CD1c-positive myeloid dendritic cell (primary cell): ENCODE data around the gene GRB10.
A peak's percentile ranks its signal among the peaks of the same experiment; 100 is the strongest.

Experiments
- DNase-seq: peaks from one replicate; pipeline ENCODE4 v3.0.0-alpha.2; 2016; ENCODE audit errors: extremely low spot score

The GRB10 gene

DNA sequence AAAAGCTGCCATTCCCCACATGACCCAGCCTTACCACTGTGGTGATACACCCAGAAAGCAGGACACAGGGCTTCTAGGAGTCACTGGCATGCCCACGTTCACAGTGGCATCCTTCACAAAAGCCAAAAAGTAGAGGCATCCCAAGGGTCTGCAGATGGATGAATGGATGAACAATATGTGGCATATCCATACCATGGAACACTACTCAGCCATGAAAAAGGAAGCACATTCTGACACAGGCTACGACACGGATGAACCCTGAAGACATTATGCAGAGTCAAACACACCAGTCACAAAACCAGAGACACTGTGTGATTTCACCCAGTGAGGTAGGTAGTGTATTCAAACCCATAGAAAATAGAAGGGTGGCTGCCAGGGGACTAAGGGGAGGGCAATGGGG lies 112.8 kb downstream of the GRB10 start:
- no peak for DNase-seq

DNA sequence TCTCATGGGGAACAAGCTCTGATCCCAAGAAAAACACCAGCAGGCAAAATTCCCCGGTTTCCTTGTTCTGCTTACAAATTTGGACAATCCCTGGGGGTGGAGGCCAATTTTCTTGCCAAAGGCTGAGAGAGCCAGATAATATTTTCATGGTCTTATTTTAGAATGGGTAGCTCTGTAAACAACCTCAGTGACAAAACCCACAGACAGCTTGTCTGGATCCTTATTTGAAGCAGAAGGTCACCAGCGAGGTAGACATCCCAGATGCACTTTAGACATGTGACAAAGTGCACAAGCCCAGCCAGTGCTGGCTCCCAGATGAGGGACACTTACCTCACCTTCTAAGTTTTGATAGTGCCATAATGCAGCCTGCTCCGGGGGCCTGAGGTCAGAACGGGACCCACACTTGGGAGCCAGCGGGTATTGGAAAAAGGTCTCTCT lies 114.9 kb downstream of the GRB10 start:
- no peak for DNase-seq

DNA sequence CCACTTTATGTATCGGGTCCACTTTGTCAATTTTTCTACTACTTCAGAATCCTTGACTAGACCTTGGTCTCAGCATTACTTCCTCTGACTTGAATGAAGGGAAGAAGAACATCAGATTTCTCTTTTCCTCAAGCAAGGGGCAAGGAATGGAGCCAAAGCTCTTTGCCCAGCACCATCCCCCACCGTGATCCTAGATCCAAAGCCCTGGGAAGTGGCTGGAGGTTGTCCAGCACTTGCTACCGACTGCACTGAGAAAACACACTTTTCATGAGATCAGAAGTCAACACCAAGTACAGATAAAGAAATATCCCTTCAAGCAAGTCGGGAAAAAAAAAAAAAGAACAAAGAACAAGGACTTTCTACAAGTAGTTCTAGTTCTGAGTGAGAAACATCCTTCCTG lies 115.4 kb downstream of the GRB10 start:
- no peak for DNase-seq

DNA sequence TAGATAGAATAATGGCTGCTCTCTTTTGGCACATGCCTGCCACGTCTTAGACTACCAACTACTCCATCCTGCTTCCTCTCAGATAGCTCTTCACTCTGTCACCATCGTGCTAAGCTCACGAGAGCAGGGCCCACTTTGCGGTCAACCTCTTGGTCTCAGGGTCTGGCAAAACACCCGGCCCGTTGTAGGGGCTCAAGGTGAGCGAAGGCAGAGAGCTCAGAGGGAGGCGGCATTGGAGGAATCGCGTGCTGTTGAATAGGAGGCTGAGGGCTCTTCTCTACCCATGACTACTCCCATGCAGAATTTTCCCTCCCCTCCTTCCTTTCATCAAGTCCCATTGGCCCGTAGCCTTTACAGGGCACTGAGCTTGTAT lies 116.6 kb downstream of the GRB10 start:
- DNase-seq: no peak

DNA sequence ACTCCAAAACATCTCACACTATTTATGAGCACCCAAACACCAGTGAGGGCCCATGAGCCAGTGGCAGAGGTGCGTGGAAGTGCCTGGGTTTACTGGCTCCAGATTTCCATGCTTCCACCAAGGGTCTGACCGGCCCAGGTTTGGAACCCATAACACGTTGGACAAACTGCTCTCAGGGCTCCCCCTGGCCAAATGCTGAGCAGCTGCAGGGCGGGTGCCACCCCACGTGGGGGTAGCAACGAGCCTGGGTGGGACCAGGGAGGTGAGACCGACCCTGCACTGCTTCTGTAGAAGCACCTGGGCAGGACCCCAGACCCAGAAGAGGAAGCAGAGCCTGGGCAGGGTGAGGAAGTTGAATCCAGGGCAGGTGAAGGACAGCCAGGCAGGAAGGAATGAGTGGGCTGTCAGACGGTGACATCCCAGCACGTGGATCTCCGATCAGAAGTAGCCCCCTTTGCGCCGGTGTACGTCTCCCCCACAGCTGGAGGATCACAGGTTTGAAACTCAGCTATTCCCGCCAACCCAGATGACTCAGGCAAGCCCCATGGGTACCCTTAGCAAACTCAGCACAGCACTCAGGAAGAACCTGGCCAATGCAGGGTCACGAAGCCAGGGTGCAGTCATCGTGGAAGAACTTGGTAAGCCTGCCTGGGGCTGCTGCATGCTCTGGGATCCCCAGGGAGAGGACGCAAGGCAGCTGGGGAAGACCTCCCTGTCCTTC lies 117.1 kb downstream of the GRB10 start:
- DNase-seq: no peak

DNA sequence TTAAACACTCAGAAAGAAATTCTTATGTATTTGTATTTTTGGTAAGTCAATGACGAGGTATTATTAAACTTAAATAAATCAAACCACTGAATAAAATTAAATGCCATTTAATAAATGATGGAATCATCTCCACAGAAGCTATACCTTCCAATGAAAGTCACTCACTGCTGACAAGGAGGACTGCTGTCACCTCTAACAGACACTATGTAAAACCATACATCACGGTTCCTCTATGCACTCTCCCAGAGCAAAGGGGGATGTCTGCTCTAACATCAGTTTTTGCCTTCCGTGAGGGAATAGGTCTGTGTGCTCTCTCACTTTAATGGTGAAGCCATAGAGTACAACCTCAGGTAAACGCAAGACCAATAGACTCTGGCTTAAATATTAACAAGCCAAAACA lies 117.8 kb downstream of the GRB10 start:
- no peak for DNase-seq

DNA sequence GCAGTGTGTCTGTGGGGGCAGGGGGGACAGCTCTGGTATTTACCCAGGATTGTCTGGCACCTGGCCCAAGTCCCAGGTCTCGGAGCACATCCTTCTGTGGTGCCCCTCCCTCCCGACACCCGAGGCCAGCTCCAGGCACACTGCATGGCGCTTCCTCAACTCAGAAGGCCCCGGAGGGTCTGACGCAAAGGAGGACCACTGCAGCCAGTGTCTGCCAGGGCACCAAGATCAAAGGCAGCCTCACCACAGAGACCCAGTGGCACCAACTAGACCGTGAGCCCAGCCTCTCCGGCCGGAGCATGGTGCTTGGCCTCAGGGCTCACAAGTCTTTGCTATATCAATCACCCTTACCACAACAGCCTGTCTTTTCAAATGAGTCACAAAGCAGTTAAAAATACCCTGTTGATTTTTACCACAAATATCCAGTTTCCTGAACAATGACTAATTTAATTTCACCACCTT lies 118.2 kb downstream of the GRB10 start:
- no peak for DNase-seq

DNA sequence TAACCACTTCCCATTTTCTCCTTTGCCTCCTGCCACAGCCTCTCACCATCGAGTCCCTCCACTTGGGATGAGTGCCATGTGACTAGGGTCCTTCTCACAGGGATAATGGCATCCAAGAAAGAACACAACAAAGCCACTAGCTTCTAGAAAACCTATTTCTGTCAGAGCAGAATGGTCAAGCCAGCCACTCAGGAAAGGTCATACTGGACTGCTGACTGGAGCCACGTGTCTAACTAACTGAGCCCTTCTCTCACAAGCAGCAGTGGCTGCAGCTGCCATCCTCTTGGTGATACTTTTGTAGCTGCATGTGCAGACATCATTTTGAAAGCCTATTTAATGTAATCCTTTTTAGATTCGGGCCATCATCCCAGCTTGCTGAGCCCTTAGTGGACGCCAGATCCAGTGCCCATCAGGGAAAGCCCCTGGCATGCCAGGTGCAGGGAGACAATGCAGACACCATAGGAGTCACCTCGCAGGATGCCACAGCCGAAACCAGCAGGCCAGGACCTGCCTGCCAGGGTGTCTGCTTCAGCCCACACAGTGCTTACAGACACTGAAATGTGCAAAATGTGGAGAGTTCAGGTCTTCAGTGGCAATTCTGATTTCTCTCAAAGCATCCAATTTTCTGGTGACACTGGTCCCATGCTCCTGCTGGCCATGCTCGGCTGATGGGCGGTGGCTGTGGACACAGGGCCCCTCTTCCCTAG lies 119.1 kb downstream of the GRB10 start:
- DNase-seq: no peak

DNA sequence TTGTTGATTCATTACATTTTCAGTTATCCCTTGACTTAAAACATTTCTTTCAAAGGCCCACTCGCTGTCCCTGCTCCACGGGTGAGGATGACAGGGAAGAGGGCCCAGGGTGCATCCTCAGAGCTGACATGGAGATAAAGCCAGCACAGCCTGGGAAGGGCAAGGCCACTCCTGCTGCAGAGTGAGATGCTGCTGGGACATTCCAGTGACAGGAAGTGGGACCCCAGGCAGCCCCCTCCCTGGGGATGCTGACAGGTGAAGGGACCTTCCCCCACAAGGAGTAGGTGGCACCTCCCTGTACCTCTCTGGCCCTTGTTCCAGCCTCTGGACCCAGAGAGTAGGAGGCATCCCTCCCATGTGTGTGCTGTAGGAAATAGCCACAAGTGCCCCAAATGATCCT lies 119.7 kb downstream of the GRB10 start:
- DNase-seq: no peak

DNA sequence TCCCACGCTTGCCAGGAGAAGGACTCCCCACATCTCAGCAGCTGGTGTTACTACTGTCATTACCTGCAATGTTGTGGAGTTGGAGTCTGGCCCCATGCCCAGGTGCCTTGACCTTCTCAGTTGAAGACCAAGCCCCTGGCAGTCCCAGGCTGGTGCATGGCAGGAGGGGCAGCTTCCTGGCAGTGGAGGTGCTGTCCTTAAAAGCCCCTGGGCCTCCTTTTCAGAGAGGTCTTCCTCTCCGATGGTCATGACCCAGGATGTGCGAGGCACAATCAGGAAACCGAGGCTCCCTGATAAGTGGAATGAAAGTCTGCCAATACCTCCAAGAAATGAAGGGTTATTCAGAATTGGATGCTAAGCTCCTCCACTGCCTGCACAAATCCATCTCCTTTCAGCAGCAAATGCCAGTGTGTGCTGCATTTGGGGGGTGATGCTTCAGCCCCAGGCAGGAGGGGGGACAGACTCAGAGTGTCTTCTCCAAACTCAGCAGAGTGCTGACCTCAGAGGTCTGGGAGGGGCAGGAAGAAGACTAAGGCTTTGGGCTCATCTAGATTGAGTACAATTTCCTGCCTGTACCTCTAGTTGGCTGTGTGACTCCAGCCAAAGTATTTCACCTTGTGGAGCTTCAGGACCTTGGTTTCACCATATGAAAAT lies 120.5 kb downstream of the GRB10 start:
- DNase-seq: no peak

DNA sequence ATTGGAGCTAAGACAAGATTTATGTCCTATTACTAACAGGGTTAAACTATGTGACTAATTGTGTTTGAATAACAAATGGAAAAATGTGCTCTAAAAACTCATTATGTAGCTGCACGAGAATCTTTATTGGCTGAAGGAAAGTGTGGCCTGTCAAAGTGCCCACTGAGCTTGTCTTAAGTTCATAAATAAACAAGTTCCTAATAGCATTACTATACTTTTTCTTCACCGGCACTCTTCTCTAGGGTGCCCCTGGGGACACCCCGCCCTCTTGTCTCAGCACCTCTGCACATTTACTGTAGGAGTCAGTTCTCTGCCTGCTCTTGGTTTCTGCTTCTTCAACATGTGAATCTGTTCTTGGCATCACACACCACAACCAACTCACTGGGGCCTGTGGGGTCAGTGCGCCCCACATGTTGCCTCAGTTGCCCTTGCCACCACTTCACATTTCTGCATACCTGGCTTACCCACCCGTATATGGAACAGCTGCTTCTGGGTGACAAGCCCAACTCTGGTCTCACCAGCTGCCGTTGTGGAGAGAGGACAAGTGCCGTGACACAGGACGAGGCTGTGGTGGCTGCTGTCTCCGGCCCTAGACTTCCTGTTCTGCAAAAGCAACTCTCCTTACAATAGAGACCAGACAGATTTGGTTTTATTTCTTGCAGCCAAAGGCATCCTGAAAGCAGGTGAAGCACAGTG lies 121.2 kb downstream of the GRB10 start:
- peak; percentile 26 for DNase-seq

DNA sequence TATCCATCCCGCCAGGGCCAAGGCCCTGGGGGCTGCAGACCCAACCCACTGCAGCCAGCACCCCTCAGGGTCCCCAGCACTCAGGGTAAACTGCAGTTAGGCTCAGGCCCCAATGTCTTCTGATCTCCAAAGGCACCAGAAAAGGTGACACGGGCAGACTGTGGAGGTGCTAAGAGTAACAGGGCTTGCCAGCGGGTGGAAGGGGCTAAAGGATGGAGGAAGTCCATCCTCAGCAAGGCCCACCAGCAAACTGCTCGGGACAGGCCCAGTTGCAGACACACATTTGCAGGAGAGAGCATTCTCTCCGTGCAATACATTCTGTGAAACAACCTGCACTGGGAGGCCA lies 121.9 kb downstream of the GRB10 start:
- no peak for DNase-seq

DNA sequence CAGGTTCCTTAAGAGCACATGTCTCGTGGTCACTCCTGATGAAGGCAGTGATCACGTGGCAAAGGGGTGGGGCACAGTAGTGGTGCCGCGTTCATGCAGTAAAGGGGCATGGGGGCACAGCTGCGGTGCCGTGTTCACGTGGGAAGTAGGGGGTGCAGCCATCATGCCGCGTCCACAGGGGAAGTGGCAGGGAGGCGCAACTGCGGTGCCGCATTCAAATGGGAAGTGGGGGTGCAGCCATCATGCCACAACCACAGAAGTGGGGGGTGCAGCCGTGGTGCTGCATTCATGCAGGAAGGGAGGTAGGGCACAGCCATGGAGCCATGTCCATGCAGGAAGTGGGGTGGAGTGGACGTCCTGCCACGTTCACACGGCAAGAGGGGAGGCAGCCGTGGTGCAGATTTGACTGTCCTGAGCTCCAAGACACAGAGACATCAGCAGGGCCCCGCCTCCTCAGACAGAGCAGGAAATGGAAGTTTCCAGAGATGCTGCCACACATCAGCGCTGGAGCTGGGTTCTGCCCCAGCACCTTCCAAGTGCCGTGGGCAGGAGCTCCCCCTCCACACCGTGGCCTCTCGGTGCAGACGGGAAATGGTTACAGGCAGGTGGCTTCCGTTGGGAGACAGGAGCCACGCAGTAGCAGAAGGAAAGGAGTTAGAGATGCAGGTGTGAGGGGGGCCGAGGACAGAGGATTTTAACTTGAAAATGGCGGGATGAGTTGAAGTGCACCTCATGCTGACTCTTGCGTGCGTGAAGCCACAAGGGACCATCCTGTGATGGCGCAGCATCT lies 122.5 kb downstream of the GRB10 start:
- DNase-seq: peak; percentile 62

DNA sequence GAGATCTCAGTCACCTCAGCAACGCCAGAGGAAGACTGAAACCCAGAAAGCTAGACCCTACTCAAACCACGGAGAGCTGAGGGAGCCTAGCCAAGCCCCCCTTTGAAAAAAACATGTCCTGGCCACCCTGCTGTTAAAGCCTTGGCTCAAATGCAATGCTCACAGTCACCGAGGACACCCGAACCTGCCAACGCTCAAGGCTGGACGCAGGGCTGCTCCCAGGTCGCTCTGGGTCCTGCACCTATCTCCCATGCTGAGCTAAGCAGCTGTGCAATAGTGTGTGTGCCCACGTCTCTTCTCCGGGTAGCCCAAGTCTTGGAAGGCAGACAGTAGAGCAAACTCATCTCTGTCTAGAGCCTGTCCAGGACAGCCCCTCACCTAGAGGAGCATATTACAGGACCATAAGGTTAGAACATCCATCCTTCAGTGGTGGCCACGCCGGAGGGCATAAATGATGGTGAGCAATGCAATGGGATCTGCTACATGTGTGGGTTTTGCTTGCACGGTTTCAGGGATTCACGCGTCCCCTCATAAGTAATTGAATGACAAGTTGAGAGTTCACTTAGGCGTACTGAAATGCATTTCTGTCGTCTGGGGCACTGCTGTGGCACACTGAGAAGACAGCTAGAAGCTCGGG lies 123.2 kb downstream of the GRB10 start:
- DNase-seq: no peak

DNA sequence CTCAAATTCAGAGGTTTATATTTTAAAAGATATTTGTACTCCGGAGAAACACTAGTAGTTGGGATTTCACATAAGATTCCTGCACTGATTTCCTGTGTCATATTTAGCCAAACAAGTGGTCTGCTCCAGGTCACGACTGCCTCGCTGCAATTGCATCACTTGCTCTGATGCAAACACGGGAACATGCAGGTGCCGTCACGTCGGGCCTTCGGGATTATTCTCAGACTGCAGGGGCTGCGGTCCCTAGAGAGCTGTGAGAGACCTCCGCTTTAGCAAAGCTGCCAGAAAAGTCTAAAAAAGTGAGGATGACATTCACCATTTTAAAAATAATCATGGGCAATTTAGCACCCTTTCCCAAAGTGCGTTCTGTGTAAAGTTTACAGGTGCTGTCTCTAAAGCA lies 124.0 kb downstream of the GRB10 start:
- no peak for DNase-seq

DNA sequence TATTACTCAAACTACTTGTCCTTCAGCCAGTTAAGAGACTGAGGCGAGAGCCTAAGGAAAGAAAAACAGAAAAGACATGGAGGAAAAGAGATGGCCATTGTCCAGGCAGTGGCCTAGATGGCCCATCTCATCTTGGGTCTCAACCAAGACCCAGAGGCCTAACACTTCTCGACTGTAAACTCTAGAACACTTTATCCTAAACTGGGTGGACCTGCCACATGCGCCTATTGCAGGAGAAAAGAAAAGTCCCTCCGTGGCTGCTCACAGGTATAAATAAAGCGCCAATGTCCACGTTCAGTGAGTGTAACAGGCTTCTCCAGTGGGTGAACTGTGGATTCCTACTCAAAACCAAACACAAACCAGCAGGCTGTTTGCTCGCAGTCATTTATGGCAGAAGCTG lies 124.8 kb downstream of the GRB10 start:
- DNase-seq: no peak

DNA sequence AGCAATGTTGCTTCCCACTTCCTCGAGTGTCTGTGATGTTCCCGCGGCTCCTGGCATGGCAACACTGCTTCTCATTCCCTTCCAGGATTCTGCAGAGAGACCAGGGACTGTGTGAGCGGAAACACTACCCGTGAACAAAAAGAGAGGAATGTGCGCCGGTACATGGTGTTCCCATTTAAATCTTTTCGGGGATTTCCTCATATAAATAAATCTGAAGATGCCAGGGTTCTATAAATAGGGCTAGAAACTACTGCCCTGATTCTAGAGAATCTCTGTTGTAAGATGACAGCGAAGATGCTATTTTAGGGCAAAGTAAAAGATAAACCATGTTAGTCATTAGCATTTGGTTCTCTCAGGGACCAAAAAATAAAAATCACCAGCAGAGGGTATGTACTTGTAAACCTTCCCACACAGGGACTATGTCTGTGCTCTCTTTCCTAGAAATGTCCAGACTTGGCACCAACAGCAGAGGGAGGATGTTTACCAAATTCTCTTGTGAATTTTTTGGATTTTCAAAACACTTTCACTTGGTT lies 125.3 kb downstream of the GRB10 start:
- DNase-seq: no peak

DNA sequence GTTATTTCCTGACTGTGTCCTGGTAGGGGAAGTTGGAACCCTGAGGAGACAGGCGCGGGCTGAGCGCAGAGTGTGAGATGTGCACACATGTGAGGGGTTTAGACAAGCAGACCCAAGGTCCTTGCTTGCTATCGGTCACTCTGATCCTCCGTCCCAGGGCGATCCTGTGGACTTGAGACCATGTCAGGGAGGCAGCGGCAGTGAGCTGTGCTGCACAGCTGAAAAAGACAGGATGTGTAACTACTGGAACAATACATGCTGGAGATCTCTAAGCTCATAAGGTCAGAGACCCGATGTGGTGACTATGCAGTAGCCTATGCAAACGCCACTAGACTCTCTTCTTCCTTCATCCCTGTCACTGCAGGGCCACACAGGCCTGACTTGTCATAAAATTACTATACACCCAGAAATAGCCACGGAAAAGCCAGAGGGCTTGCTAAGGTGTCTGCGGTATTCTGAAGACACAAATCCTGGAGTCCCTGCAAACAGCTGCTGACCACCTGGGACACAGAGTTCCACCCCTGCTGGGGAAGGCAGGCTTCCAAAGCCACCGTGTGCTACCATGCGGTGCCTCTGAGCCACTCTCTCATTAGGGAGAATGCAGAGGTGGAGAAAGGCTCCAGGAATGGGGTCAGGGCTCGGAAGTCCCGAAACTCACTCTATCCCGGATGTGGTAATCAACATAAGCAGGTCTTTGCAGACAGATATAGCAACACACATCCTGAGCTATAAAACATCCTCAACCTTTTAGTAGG lies 126.4 kb downstream of the GRB10 start:
- no peak for DNase-seq

DNA sequence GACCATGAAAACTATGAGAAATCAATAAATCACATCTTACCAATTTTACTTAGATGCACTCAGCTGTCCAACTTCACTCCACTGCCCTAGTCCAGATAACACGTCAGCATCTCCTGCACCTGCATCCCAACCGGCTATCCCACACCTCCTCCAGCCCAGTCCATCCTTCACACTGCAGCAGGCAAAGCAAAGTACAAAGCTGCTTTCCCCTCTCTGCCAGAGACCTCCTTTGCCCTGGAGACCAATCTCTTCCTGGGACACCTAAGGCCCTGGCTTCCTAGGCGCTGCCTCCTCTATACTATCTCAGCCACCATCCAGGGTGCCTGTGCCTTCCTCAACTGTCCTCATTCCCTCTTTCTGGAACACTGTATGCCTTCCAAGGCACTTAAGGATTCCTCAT lies 127.2 kb downstream of the GRB10 start:
- DNase-seq: no peak

DNA sequence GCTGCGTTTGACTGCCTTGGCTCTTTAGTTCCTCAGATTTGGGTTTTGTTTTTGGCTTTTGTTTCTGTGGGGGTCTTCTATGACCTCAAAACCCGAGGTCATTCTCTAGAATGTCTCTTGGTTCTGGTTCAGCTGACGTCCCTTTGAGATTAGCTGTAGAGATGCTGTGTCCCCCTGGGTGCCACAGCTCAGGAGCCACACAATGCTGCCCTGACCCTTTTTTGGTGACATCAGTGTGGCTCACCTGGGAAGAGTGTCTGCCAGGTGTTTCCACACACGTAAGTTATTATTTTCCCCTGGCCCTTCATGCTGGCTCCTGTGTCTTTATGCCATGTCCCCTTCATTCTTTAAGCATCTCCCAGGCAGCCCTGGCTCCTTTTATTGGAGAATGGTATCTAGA lies 127.7 kb downstream of the GRB10 start:
- no peak for DNase-seq
